HepG2 (cell line): ENCODE results near the gene ACSM3. TPM values are rescaled to one million over a fixed set of nuclear protein-coding genes. Genes with fewer than 3 reads are reported as not detected.
A peak's percentile ranks its signal among the peaks of the same experiment; 100 is the strongest.

Experiments
- CENPX ChIP-seq: sonication (generic); formaldehyde crosslinking; IDR thresholded peaks from 2 replicates; pipeline ENCODE4 v1.9.0; 2021; ENCODE audit warnings: mild to moderate bottlenecking, missing genetic modification reagents, moderate library complexity
- DRAP1 ChIP-seq: IDR thresholded peaks from 2 replicates; pipeline ENCODE4 v1.6.1; 2016; ENCODE audit warnings: missing genetic modification reagents, missing compliant biosample characterization
- EP300 ChIP-seq, 3 experiments: sonication (generic) in 1 of 3; formaldehyde crosslinking in 1 of 3; IDR thresholded peaks; 2 replicates each; pipeline versions ENCODE4 v1.5.1 to v1.6.1; 2011 to 2020; ENCODE audit warnings: low read depth in 2 of 3, low read length in 2 of 3, borderline replicate concordance in 1 of 3, improper control_type of control experiment in 1 of 3, mild to moderate bottlenecking in 1 of 3, missing genetic modification reagents in 1 of 3, moderate library complexity in 1 of 3
- FLYWCH1 ChIP-seq: sonication (generic); formaldehyde crosslinking; IDR thresholded peaks from 2 replicates; pipeline ENCODE4 v1.8.1; 2023; ENCODE audit warnings: mild to moderate bottlenecking, missing genetic modification reagents
- GABPA ChIP-seq, 2 experiments: IDR thresholded peaks; 2 replicates each; pipeline ENCODE4 v1.6.1; 2011 to 2016; ENCODE audit warnings: low read depth in 2 of 2, low read length in 1 of 2, missing biosample characterization in 1 of 2, missing genetic modification characterization in 1 of 2
- HMG20B ChIP-seq: conservative IDR thresholded peaks from 2 replicates; pipeline ENCODE4 v1.6.1; 2016; ENCODE audit warnings: missing genetic modification reagents, missing compliant biosample characterization
- KLF16 ChIP-seq, 2 experiments: sonication (generic) in 1 of 2; formaldehyde crosslinking in 1 of 2; IDR thresholded peaks; 2 replicates each; pipeline versions ENCODE4 v1.6.1 to v1.8.0; 2016 to 2023; ENCODE audit warnings: missing genetic modification reagents in 2 of 2, missing compliant biosample characterization in 1 of 2
- MEF2D ChIP-seq: sonication (generic); formaldehyde crosslinking; IDR thresholded peaks from 2 replicates; pipeline ENCODE4 v1.5.1; 2020; ENCODE audit warnings: mild to moderate bottlenecking, missing genetic modification reagents
- MEIS2 ChIP-seq: sonication (generic); formaldehyde crosslinking; IDR thresholded peaks from 2 replicates; pipeline ENCODE4 v1.9.0; 2021; ENCODE audit warnings: mild to moderate bottlenecking, missing genetic modification reagents
- NFRKB ChIP-seq: fragments of 450-650 bp; IDR thresholded peaks from 2 replicates; pipeline ENCODE4 v1.6.1; 2017
- POLR2AphosphoS2 ChIP-seq: IDR thresholded peaks from 2 replicates; pipeline ENCODE4 v1.6.1; 2011; ENCODE audit warnings: low read depth, low read length, improper control_type of control experiment
- RBAK ChIP-seq: sonication (generic); formaldehyde crosslinking; IDR thresholded peaks from 2 replicates; pipeline ENCODE4 v1.5.1; 2020; ENCODE audit warnings: mild to moderate bottlenecking, missing genetic modification reagents
- SMAD1 ChIP-seq: sonication (generic); formaldehyde crosslinking; IDR thresholded peaks from 2 replicates; pipeline ENCODE4 v1.4.0; 2020; ENCODE audit warnings: missing genetic modification reagents, low read depth, mild to moderate bottlenecking, borderline replicate concordance
- SMC3 ChIP-seq: IDR thresholded peaks from 2 replicates; pipeline ENCODE4 v1.6.1; 2011; ENCODE audit warnings: low read length, improper control_type of control experiment
- SOX5 ChIP-seq: IDR thresholded peaks from 2 replicates; pipeline ENCODE4 v1.6.1; 2016; ENCODE audit warnings: borderline replicate concordance
- WIZ ChIP-seq: sonication (generic); formaldehyde crosslinking; IDR thresholded peaks from 2 replicates; pipeline ENCODE4 v1.5.1; 2020; ENCODE audit warnings: mild to moderate bottlenecking, missing genetic modification reagents
- ZNF136 ChIP-seq: sonication (generic); formaldehyde crosslinking; IDR thresholded peaks from 2 replicates; pipeline ENCODE4 v1.8.1; 2022; ENCODE audit warnings: low read depth, mild to moderate bottlenecking, moderate library complexity, missing genetic modification reagents
- ZNF251 ChIP-seq: sonication (generic); formaldehyde crosslinking; IDR thresholded peaks from 2 replicates; pipeline ENCODE4 v1.9.0; 2021; ENCODE audit warnings: mild to moderate bottlenecking, missing genetic modification reagents
- ZNF678 ChIP-seq: sonication (generic); formaldehyde crosslinking; IDR thresholded peaks from 2 replicates; pipeline ENCODE4 v1.4.0; 2020; ENCODE audit warnings: mild to moderate bottlenecking, missing genetic modification reagents
- ZXDC ChIP-seq: sonication (generic); formaldehyde crosslinking; IDR thresholded peaks from 2 replicates; pipeline ENCODE4 v1.5.0; 2020; ENCODE audit warnings: mild to moderate bottlenecking, missing genetic modification reagents
- polyA plus RNA-seq, 8 experiments: library from polyadenylated mRNA; depleted of rRNA in 3 of 8; stranded (reverse) in 7 of 8; unstranded in 1 of 8; fragments of >200 nt; fragmentation: Illumina TruSeq in 4 of 8; extraction: Trizol in 4 of 8; gene quantifications; 2 replicates each; pipeline versions ENCODE4 v1.2.1 to v1.2.3, GENCODE V29; 2011 to 2016; ENCODE audit warnings: low read depth in 4 of 8, missing spikeins in 1 of 8, mixed read lengths in 1 of 8; ENCODE audit not compliant: insufficient read depth in 1 of 8
- total RNA-seq, 5 experiments: library from RNA; depleted of rRNA; stranded (reverse); fragments of >200 nt; fragmentation: Illumina TruSeq; extraction: Trizol; gene quantifications; 2 replicates each; pipeline ENCODE4 v1.2.3, GENCODE V29; 2016; ENCODE audit warnings: low read depth in 1 of 5
- TF ChIP-seq, protein P1 (sequence below), 2 experiments: sonication (generic) in 1 of 2; formaldehyde crosslinking in 1 of 2; IDR thresholded peaks; 2 replicates each; pipeline versions ENCODE4 v1.5.1 to v1.6.1; 2011 to 2020; ENCODE audit warnings: borderline replicate concordance in 1 of 2, low read depth in 1 of 2, low read length in 1 of 2, mild to moderate bottlenecking in 1 of 2, missing genetic modification reagents in 1 of 2, moderate library complexity in 1 of 2
- TF ChIP-seq, protein P2 (sequence below): sonication (generic); formaldehyde crosslinking; conservative IDR thresholded peaks from 2 replicates; pipeline ENCODE4 v1.8.0; 2022; ENCODE audit warnings: missing genetic modification reagents

The ACSM3 gene
- total and polyA plus RNA-seq, 2 of the 13 experiments (the other 11 are each of a cell fraction or from before 2014, with no cell fraction given), result 74.0 to 108 TPM

- TF ChIP-seq, protein P1, sequence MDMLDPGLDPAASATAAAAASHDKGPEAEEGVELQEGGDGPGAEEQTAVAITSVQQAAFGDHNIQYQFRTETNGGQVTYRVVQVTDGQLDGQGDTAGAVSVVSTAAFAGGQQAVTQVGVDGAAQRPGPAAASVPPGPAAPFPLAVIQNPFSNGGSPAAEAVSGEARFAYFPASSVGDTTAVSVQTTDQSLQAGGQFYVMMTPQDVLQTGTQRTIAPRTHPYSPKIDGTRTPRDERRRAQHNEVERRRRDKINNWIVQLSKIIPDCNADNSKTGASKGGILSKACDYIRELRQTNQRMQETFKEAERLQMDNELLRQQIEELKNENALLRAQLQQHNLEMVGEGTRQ (IDR thresholded peaks at IDR 0.05; ENCODE audit: low read depth, low read length), result no peak
- TF ChIP-seq, protein P1 (CRISPR knock-in tag; IDR thresholded peaks at IDR 0.05; ENCODE audit: borderline replicate concordance), result no peak
- no peak for TF ChIP-seq ZNF678
- peak; percentile 80 for TF ChIP-seq MEIS2 (CRISPR knock-in tag)
- TF ChIP-seq ZNF136, result peak; percentile 80; the same call in 1 of the 2 replicates
- TF ChIP-seq SMC3, result no peak
- TF ChIP-seq ZXDC, result no peak
- TF ChIP-seq KLF16 (CRISPR knock-in tag; IDR thresholded peaks at IDR 0.05), result 0 out of 4 replicates have a peak, but pooled peaks of 1 of the 2 experiments have one; percentile 26
- peak; percentile 36 to 81; a peak in 2 of 4 replicates for TF ChIP-seq EP300 (IDR thresholded peaks at IDR 0.05; ENCODE audit: low read depth in 2 of 2, low read length in 2 of 2)
- no peak; the same call in 1 of the 2 replicates for TF ChIP-seq EP300 (CRISPR knock-in tag; IDR thresholded peaks at IDR 0.05; ENCODE audit: borderline replicate concordance)
- TF ChIP-seq ZNF251 (CRISPR knock-in tag), result no peak
- TF ChIP-seq WIZ, result no peak
- TF ChIP-seq CENPX (CRISPR knock-in tag), result no peak
- TF ChIP-seq POLR2AphosphoS2, result no peak
- no peak; the same call in 1 of the 2 replicates for TF ChIP-seq HMG20B
- no peak for TF ChIP-seq SMAD1 (CRISPR knock-in tag)
- TF ChIP-seq, protein P2, sequence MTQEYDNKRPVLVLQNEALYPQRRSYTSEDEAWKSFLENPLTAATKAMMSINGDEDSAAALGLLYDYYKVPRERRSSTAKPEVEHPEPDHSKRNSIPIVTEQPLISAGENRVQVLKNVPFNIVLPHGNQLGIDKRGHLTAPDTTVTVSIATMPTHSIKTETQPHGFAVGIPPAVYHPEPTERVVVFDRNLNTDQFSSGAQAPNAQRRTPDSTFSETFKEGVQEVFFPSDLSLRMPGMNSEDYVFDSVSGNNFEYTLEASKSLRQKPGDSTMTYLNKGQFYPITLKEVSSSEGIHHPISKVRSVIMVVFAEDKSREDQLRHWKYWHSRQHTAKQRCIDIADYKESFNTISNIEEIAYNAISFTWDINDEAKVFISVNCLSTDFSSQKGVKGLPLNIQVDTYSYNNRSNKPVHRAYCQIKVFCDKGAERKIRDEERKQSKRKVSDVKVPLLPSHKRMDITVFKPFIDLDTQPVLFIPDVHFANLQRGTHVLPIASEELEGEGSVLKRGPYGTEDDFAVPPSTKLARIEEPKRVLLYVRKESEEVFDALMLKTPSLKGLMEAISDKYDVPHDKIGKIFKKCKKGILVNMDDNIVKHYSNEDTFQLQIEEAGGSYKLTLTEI (CRISPR knock-in tag), result no peak
- peak; percentile 69 for TF ChIP-seq DRAP1 (CRISPR knock-in tag)
- no peak for TF ChIP-seq NFRKB
- peak; percentile 70; the same call in 1 of the 2 replicates for TF ChIP-seq SOX5
- TF ChIP-seq RBAK (CRISPR knock-in tag), result 0 out of 2 replicates have a peak, but pooled peaks have one; percentile 74
- peak; percentile 93 for TF ChIP-seq MEF2D (CRISPR knock-in tag)
- TF ChIP-seq GABPA (IDR thresholded peaks at IDR 0.05; ENCODE audit: low read depth, low read length), result no peak
- peak; percentile 46; the same call in 1 of the 2 replicates for TF ChIP-seq GABPA (CRISPR knock-in tag; IDR thresholded peaks at IDR 0.05; ENCODE audit: low read depth)
- TF ChIP-seq FLYWCH1 (CRISPR knock-in tag), result peak; percentile 94; the same call in 1 of the 2 replicates
These were observed 39.9 kb downstream of the ACSM3 start (continued) for GRCh38 chr16:20803561-20804214.
